ENCODE results near the gene BMX. TPM values are rescaled to one million over a fixed set of nuclear protein-coding genes. Genes with fewer than 3 reads are reported as not detected.
A peak's percentile ranks its signal among the peaks of the same experiment; 100 is the strongest.

BMX gene
- total RNA-seq, 1 experiment from 2014 or later, result not detected

GRCh38 chrX:15579778-15580747 lies 79.5 kb downstream of the BMX start:
- DNase-seq, result peak; percentile 13
- Mint-ChIP-seq H3K36me3 (ENCODE audit: insufficient read depth, unreplicated experiment) (no peaks in the 10 kb centered on the region), H3K4me3 (ENCODE audit: low read depth, unreplicated experiment) (no peak overlapping the region), H3K4me1 (ENCODE audit: low read depth, unreplicated experiment) (peaks cover 14% of the 10 kb centered on the region), H3K9me3 (ENCODE audit: low read depth, unreplicated experiment) (no peaks in the 10 kb centered on the region), H3K27me3 (ENCODE audit: unreplicated experiment) (no peaks in the 10 kb centered on the region), H3K27ac (ENCODE audit: unreplicated experiment) (no peak overlapping the region)
- BruUV-seq (replicated peaks), result no TSS peak
- CTCF ChIA-PET, result interaction anchor here (0.8 to 1.2 kb wide), 2 partner anchors 12 to 27 kb away, joined by 3 read pairs; no protein-coding TSS in a partner anchor
- intact Hi-C loops (cut with micrococcal nuclease; ENCODE audit: unreplicated experiment), result no loop called here
- TF ChIP-seq CTCF (IDR thresholded peaks at IDR 0.05; ENCODE audit: unreplicated experiment), result no peak

- no peaks in the 10 kb centered on the region for H3K9me3 Mint-ChIP-seq (ENCODE audit: low read depth, unreplicated experiment)
- H3K27ac Mint-ChIP-seq (ENCODE audit: unreplicated experiment), result no peak overlapping the region
- no TSS peak for BruUV-seq (replicated peaks)
- intact Hi-C loops (cut with micrococcal nuclease; ENCODE audit: unreplicated experiment), result loop anchor here (2.0 kb wide), 1 partner anchor 50 kb away; no protein-coding TSS in a partner anchor
- CTCF ChIA-PET, result no interaction called here
- DNase-seq, result no peak
- H3K4me3 Mint-ChIP-seq (ENCODE audit: low read depth, unreplicated experiment), result no peak overlapping the region
- peaks cover 9% of the 10 kb centered on the region for H3K4me1 Mint-ChIP-seq (ENCODE audit: low read depth, unreplicated experiment)
- no peaks in the 10 kb centered on the region for H3K36me3 Mint-ChIP-seq (ENCODE audit: insufficient read depth, unreplicated experiment)
- peak; percentile 38 for TF ChIP-seq CTCF (IDR thresholded peaks at IDR 0.05; ENCODE audit: unreplicated experiment)
- no peaks in the 10 kb centered on the region for H3K27me3 Mint-ChIP-seq (ENCODE audit: unreplicated experiment)
These were observed 93.8 kb downstream of the BMX start for GRCh38 chrX:15594371-15594770.

- intact Hi-C loops (cut with micrococcal nuclease; ENCODE audit: unreplicated experiment), result no loop called here
- Mint-ChIP-seq H3K36me3 (ENCODE audit: insufficient read depth, unreplicated experiment) (peaks cover 11% of the 10 kb centered on the region), H3K4me3 (ENCODE audit: low read depth, unreplicated experiment) (no peak overlapping the region), H3K4me1 (ENCODE audit: low read depth, unreplicated experiment) (peaks cover 34% of the 10 kb centered on the region), H3K27me3 (ENCODE audit: unreplicated experiment) (no peaks in the 10 kb centered on the region), H3K9me3 (ENCODE audit: low read depth, unreplicated experiment) (no peaks in the 10 kb centered on the region), H3K27ac (ENCODE audit: unreplicated experiment) (no peak overlapping the region)
- TF ChIP-seq CTCF (IDR thresholded peaks at IDR 0.05; ENCODE audit: unreplicated experiment), result no peak
- DNase-seq, result no peak
- no TSS peak for BruUV-seq (replicated peaks)
- CTCF ChIA-PET, result no interaction called here
These were observed 97.4 kb downstream of the BMX start for GRCh38 chrX:15598026-15598425.

DNA sequence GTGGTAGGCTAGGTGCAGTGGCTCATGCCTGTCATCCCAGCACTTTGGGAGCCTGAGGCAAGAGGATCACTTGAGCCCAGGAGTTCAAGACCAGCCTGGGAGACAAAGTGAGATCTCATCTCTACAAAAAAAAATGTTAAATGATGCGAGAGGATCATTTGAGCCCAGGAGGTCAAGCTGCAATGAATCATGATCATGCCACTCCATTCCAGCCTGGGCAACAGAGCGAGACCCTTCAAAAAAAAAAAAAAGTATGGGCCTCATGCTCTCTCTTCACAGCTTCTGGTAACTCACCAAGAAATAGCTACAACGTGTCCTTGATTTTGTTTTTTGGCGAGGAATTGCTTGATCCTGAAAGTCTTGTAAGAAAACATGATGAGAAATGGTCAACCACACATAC lies 98.9 kb downstream of the BMX start:
- CTCF ChIA-PET, result no interaction called here
- TF ChIP-seq CTCF (IDR thresholded peaks at IDR 0.05; ENCODE audit: unreplicated experiment), result no peak
- H3K4me3 Mint-ChIP-seq (ENCODE audit: low read depth, unreplicated experiment), result no peak overlapping the region
- no peak overlapping the region for H3K27ac Mint-ChIP-seq (ENCODE audit: unreplicated experiment)
- H3K9me3 Mint-ChIP-seq (ENCODE audit: low read depth, unreplicated experiment), result no peaks in the 10 kb centered on the region
- BruUV-seq (replicated peaks), result no TSS peak
- no peak for DNase-seq
- intact Hi-C loops (cut with micrococcal nuclease; ENCODE audit: unreplicated experiment), result no loop called here
- peaks cover 44% of the 10 kb centered on the region for H3K4me1 Mint-ChIP-seq (ENCODE audit: low read depth, unreplicated experiment)
- H3K27me3 Mint-ChIP-seq (ENCODE audit: unreplicated experiment), result no peaks in the 10 kb centered on the region
- peaks cover 11% of the 10 kb centered on the region for H3K36me3 Mint-ChIP-seq (ENCODE audit: insufficient read depth, unreplicated experiment)

Data from Calu3 (cell line).